NB4 (cell line): ENCODE data around the gene DNHD1.

Source experiments
- CTCF ChIP-seq: IDR thresholded peaks from one replicate; pipeline ENCODE4 v1.5.1; 2012; ENCODE audit warnings: low read depth, low read length
- MAX ChIP-seq: IDR thresholded peaks from 2 replicates; pipeline ENCODE4 v1.6.1; 2011; ENCODE audit warnings: low read depth, low read length
- MYC ChIP-seq: IDR thresholded peaks from 2 replicates; pipeline ENCODE4 v1.6.1; 2011; ENCODE audit warnings: low read depth, low read length
- POLR2A ChIP-seq: IDR thresholded peaks from 2 replicates; pipeline ENCODE4 v1.6.1; 2011; ENCODE audit warnings: mild to moderate bottlenecking; ENCODE audit not compliant: insufficient read length; ENCODE audit errors: extremely low read depth

GRCh38 chr11:6616596-6617250, 119.6 kb downstream of the DNHD1 start:
- TF ChIP-seq CTCF (no peak), POLR2A (no peak), MAX (no peak), MYC (no peak)
